ENCODE measurements around the gene PTPRG. TPM values are rescaled to one million over a fixed set of nuclear protein-coding genes. Genes with fewer than 3 reads are reported as not detected.
A peak's percentile ranks its signal among the peaks of the same experiment; 100 is the strongest.

Gene PTPRG
- total and polyA plus RNA-seq, 2 experiments from 2014 or later, result 24.4 to 131 TPM

DNA sequence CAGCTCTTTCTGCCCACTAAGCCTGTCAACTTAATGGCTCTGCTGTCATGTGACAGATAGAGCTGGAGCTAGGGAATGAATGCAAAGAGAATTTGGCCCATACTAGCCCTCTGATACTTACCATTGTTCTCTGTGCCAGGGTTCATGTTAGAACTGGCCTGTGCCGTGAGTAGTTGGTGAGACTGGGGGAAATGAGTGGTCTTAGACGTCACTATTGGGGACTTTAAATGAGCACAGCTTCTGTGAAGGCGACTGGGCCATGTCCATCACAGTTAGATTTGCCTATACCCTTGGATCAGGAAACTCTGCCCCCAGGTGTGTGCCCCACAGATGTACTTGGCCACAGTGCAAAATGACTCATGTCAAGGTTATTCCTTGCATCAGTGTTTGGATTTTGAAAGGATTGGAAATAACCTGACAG is 124.9 kb downstream of the PTPRG start (continued):
- TF ChIP-seq, protein P1, sequence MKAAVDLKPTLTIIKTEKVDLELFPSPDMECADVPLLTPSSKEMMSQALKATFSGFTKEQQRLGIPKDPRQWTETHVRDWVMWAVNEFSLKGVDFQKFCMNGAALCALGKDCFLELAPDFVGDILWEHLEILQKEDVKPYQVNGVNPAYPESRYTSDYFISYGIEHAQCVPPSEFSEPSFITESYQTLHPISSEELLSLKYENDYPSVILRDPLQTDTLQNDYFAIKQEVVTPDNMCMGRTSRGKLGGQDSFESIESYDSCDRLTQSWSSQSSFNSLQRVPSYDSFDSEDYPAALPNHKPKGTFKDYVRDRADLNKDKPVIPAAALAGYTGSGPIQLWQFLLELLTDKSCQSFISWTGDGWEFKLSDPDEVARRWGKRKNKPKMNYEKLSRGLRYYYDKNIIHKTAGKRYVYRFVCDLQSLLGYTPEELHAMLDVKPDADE (IDR thresholded peaks at IDR 0.05), result no peak
- TF ChIP-seq ZNF114 (CRISPR knock-in tag; IDR thresholded peaks at IDR 0.05), result no peak
- TF ChIP-seq ZNF331 (CRISPR knock-in tag; IDR thresholded peaks at IDR 0.05; ENCODE audit: low read depth), result no peak
- TF ChIP-seq NANOG (IDR thresholded peaks at IDR 0.05; ENCODE audit: borderline replicate concordance), result no peak

DNA sequence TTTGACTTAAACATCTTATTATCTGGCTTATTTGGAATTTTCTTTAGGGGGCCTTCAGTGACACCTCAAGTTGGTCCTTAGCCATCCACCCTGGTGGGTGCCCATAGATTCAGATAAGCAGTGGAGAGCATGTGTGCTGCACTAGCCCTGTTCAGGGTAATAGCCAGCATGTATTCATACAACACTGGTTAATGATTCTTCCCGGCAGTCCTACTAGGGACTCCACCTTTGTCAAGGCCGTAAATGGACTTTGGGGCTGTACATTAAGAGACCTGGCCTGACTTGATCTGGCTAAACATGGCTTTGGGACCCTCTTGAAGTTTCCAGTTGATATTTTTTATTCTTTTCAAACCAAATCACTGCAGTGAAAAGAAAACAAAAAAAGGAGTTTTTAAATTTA is 125.8 kb downstream of the PTPRG start:
- DNase-seq (ENCODE audit: low spot score), result no peak
- Histone ChIP-seq H3K27ac (ENCODE audit: low read depth) (peak overlapping the region; percentile 92), H3K4me2 (peak overlapping the region; percentile 46), H3K79me2 (replicated peaks; ENCODE audit: insufficient read depth) (peaks cover 87% of the 10 kb centered on the region), H3K4me3 (peak overlapping the region; percentile 18; the same call in 1 of the 2 replicates), H3F3A (replicated peaks; ENCODE audit: low read depth) (peaks cover 7% of the 10 kb centered on the region), H3K27me3 (ENCODE audit: insufficient read depth) (no peaks in the 10 kb centered on the region), H3K9me2 (ENCODE audit: insufficient read depth) (no peaks in the 10 kb centered on the region), H2AFZ (no peak overlapping the region), H3K4me1 (ENCODE audit: insufficient read depth) (peaks cover 94% of the 10 kb centered on the region), H4K20me1 (replicated peaks; ENCODE audit: insufficient read depth) (no peaks in the 10 kb centered on the region), H3K36me3 (ENCODE audit: insufficient read depth) (no peaks in the 10 kb centered on the region)
- H3K27me3 Mint-ChIP-seq (ENCODE audit: insufficient read depth, low read depth, poor library complexity), result peaks cover 22% of the 10 kb centered on the region
- H3K4me3 Mint-ChIP-seq, result peak overlapping the region; percentile 49; the same call in 2 of the 3 replicates
- peaks cover 18% of the 10 kb centered on the region for H3K36me3 Mint-ChIP-seq (ENCODE audit: low read depth)
- peaks cover 95% of the 10 kb centered on the region for H3K4me1 Mint-ChIP-seq
- TF ChIP-seq, protein P2, sequence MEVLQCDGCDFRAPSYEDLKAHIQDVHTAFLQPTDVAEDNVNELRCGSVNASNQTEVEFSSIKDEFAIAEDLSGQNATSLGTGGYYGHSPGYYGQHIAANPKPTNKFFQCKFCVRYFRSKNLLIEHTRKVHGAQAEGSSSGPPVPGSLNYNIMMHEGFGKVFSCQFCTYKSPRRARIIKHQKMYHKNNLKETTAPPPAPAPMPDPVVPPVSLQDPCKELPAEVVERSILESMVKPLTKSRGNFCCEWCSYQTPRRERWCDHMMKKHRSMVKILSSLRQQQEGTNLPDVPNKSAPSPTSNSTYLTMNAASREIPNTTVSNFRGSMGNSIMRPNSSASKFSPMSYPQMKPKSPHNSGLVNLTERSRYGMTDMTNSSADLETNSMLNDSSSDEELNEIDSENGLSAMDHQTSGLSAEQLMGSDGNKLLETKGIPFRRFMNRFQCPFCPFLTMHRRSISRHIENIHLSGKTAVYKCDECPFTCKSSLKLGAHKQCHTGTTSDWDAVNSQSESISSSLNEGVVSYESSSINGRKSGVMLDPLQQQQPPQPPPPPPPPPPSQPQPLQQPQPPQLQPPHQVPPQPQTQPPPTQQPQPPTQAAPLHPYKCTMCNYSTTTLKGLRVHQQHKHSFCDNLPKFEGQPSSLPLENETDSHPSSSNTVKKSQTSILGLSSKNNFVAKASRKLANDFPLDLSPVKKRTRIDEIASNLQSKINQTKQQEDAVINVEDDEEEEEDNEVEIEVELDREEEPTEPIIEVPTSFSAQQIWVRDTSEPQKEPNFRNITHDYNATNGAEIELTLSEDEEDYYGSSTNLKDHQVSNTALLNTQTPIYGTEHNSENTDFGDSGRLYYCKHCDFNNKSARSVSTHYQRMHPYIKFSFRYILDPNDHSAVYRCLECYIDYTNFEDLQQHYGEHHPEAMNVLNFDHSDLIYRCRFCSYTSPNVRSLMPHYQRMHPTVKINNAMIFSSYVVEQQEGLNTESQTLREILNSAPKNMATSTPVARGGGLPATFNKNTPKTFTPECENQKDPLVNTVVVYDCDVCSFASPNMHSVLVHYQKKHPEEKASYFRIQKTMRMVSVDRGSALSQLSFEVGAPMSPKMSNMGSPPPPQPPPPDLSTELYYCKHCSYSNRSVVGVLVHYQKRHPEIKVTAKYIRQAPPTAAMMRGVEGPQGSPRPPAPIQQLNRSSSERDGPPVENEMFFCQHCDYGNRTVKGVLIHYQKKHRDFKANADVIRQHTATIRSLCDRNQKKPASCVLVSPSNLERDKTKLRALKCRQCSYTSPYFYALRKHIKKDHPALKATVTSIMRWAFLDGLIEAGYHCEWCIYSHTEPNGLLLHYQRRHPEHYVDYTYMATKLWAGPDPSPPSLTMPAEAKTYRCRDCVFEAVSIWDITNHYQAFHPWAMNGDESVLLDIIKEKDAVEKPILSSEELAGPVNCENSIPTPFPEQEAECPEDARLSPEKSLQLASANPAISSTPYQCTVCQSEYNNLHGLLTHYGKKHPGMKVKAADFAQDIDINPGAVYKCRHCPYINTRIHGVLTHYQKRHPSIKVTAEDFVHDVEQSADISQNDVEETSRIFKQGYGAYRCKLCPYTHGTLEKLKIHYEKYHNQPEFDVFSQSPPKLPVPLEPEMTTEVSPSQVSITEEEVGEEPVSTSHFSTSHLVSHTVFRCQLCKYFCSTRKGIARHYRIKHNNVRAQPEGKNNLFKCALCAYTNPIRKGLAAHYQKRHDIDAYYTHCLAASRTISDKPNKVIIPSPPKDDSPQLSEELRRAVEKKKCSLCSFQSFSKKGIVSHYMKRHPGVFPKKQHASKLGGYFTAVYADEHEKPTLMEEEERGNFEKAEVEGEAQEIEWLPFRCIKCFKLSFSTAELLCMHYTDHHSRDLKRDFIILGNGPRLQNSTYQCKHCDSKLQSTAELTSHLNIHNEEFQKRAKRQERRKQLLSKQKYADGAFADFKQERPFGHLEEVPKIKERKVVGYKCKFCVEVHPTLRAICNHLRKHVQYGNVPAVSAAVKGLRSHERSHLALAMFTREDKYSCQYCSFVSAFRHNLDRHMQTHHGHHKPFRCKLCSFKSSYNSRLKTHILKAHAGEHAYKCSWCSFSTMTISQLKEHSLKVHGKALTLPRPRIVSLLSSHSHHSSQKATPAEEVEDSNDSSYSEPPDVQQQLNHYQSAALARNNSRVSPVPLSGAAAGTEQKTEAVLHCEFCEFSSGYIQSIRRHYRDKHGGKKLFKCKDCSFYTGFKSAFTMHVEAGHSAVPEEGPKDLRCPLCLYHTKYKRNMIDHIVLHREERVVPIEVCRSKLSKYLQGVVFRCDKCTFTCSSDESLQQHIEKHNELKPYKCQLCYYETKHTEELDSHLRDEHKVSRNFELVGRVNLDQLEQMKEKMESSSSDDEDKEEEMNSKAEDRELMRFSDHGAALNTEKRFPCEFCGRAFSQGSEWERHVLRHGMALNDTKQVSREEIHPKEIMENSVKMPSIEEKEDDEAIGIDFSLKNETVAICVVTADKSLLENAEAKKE (CRISPR knock-in tag; IDR thresholded peaks at IDR 0.05), result no peak
- no peak for TF ChIP-seq POLR2AphosphoS5 (IDR thresholded peaks at IDR 0.05; ENCODE audit: low read depth)
- no peak for TF ChIP-seq ZNF331 (CRISPR knock-in tag; IDR thresholded peaks at IDR 0.05; ENCODE audit: low read depth)
- TF ChIP-seq JUNB (IDR thresholded peaks at IDR 0.05; ENCODE audit: unreplicated experiment), result no peak
- TF ChIP-seq EZH2phosphoT487 (IDR thresholded peaks at IDR 0.05; ENCODE audit: unreplicated experiment), result no peak
- no peak overlapping the region for H3K27ac Mint-ChIP-seq
- no peaks in the 10 kb centered on the region for H3K9me3 Mint-ChIP-seq
- no peak for ATAC-seq

All from GM23338 (cell line).